SJSA1 (cell line): Measurements from ENCODE around the gene CORIN. TPM values are rescaled to one million over a fixed set of nuclear protein-coding genes. Genes with fewer than 3 reads are reported as not detected.

Experiments
- DNase-seq, 2 experiments: peaks; one replicate each; pipeline ENCODE4 v3.0.0-alpha.2; 2015 to 2020; ENCODE audit warnings: low spot score in 2 of 2, low read depth in 1 of 2
- H3K27ac ChIP-seq: fragments of 250-450 bp; sonication (Bioruptor Pico); 2 replicates; pipeline ENCODE4 v1.5.1; 2020; ENCODE audit warnings: mild to moderate bottlenecking, moderate library complexity
- H3K27me3 ChIP-seq: fragments of 250-450 bp; sonication (Bioruptor Pico); replicated peaks from 2 replicates; pipeline ENCODE4 v1.5.1; 2020; ENCODE audit warnings: mild to moderate bottlenecking, moderate library complexity
- H3K36me3 ChIP-seq: fragments of 250-450 bp; sonication (Bioruptor Pico); 2 replicates; pipeline ENCODE4 v1.5.1; 2020; ENCODE audit warnings: mild to moderate bottlenecking
- H3K4me1 ChIP-seq: fragments of 250-450 bp; sonication (Bioruptor Pico); replicated peaks from 2 replicates; pipeline ENCODE4 v1.6.1; 2021; ENCODE audit warnings: mild to moderate bottlenecking
- H3K4me3 ChIP-seq: fragments of 250-450 bp; sonication (Bioruptor Pico); 2 replicates; pipeline ENCODE4 v1.5.1; 2020; ENCODE audit warnings: mild to moderate bottlenecking
- H3K9me3 ChIP-seq: fragments of 250-450 bp; sonication (Bioruptor Pico); replicated peaks from 2 replicates; pipeline ENCODE4 v1.5.1; 2020; ENCODE audit warnings: mild to moderate bottlenecking
- total RNA-seq: library from RNA; depleted of rRNA; stranded (reverse); fragments of >200 nt; shearing (Covaris generic); gene quantifications from 2 replicates; pipeline ENCODE4 v1.2.3, GENCODE V29; 2014

The CORIN gene
- total RNA-seq, 1 experiment from 2014 or later: not detected

- Histone ChIP-seq H3K27me3 (no peaks in the 10 kb centered on the region), H3K4me1 (no peaks in the 10 kb centered on the region), H3K36me3 (no peaks in the 10 kb centered on the region), H3K4me3 (no peak overlapping the region), H3K27ac (no peak overlapping the region), H3K9me3 (no peaks in the 10 kb centered on the region)
- no peak for DNase-seq
These were observed 10.2 kb upstream of the CORIN start for GRCh38 chr4:47848041-47848440.

GRCh38 chr4:47842985-47843384 lies 5.1 kb upstream of the CORIN start:
- no peak for DNase-seq

GRCh38 chr4:47840291-47840690 lies 2.4 kb upstream of the CORIN start:
- DNase-seq: no peak
- Histone ChIP-seq H3K27ac (no peak overlapping the region), H3K4me1 (peaks cover 9% of the 10 kb centered on the region), H3K36me3 (no peaks in the 10 kb centered on the region), H3K4me3 (no peak overlapping the region), H3K9me3 (no peaks in the 10 kb centered on the region), H3K27me3 (peaks cover 4% of the 10 kb centered on the region)

More at GRCh38 chr4:47842985-47843384, 5.1 kb upstream of the CORIN start:
- Histone ChIP-seq H3K4me3 (no peak overlapping the region), H3K9me3 (no peaks in the 10 kb centered on the region), H3K27me3 (no peaks in the 10 kb centered on the region), H3K4me1 (no peaks in the 10 kb centered on the region), H3K27ac (no peak overlapping the region), H3K36me3 (no peaks in the 10 kb centered on the region)

GRCh38 chr4:47839259-47839658 lies 1.4 kb upstream of the CORIN start:
- no peak for DNase-seq
- Histone ChIP-seq H3K36me3 (no peaks in the 10 kb centered on the region), H3K9me3 (no peaks in the 10 kb centered on the region), H3K4me3 (no peak overlapping the region), H3K27me3 (peaks cover 4% of the 10 kb centered on the region), H3K27ac (no peak overlapping the region), H3K4me1 (peaks cover 9% of the 10 kb centered on the region)

GRCh38 chr4:47838445-47838844 lies 578 bp upstream of the CORIN start:
- peaks cover 9% of the 10 kb centered on the region for H3K4me1 ChIP-seq
- no peak for DNase-seq
- H3K4me3 ChIP-seq: no peak overlapping the region
- no peaks in the 10 kb centered on the region for H3K9me3 ChIP-seq
- H3K27ac ChIP-seq: no peak overlapping the region
- peaks cover 4% of the 10 kb centered on the region for H3K27me3 ChIP-seq
- no peaks in the 10 kb centered on the region for H3K36me3 ChIP-seq

- Histone ChIP-seq H3K36me3 (no peaks in the 10 kb centered on the region), H3K4me1 (peaks cover 9% of the 10 kb centered on the region), H3K27me3 (peaks cover 4% of the 10 kb centered on the region), H3K27ac (no peak overlapping the region), H3K4me3 (peak overlapping the region; percentile 31), H3K9me3 (no peaks in the 10 kb centered on the region)
- DNase-seq: peak; percentile 1 to 32
These were observed 566 bp downstream of the CORIN start for GRCh38 chr4:47837094-47837907.

GRCh38 chr4:47836641-47837093 lies 1.2 kb downstream of the CORIN start:
- Histone ChIP-seq H3K27me3 (peaks cover 4% of the 10 kb centered on the region), H3K4me3 (peak overlapping the region; percentile 31), H3K36me3 (no peaks in the 10 kb centered on the region), H3K4me1 (peaks cover 9% of the 10 kb centered on the region), H3K9me3 (no peaks in the 10 kb centered on the region), H3K27ac (no peak overlapping the region)
- DNase-seq: peak; percentile 22 to 59

- Histone ChIP-seq H3K27ac (no peak overlapping the region), H3K9me3 (no peaks in the 10 kb centered on the region), H3K4me1 (peaks cover 9% of the 10 kb centered on the region), H3K36me3 (no peaks in the 10 kb centered on the region), H3K27me3 (peaks cover 4% of the 10 kb centered on the region), H3K4me3 (no peak overlapping the region)
- DNase-seq: no peak
These were observed 2.4 kb downstream of the CORIN start for GRCh38 chr4:47835494-47835893.

GRCh38 chr4:47831026-47831679 lies 6.7 kb downstream of the CORIN start:
- no peak for DNase-seq
- Histone ChIP-seq H3K36me3 (no peaks in the 10 kb centered on the region), H3K27ac (no peak overlapping the region), H3K27me3 (no peaks in the 10 kb centered on the region), H3K4me3 (no peak overlapping the region), H3K9me3 (no peaks in the 10 kb centered on the region), H3K4me1 (no peaks in the 10 kb centered on the region)

GRCh38 chr4:47830265-47831025 lies 7.4 kb downstream of the CORIN start:
- Histone ChIP-seq H3K4me3 (no peak overlapping the region), H3K27ac (no peak overlapping the region), H3K27me3 (no peaks in the 10 kb centered on the region), H3K36me3 (no peaks in the 10 kb centered on the region), H3K9me3 (no peaks in the 10 kb centered on the region), H3K4me1 (no peaks in the 10 kb centered on the region)
- DNase-seq: no peak

- Histone ChIP-seq H3K27ac (no peak overlapping the region), H3K4me3 (no peak overlapping the region), H3K9me3 (no peaks in the 10 kb centered on the region), H3K36me3 (no peaks in the 10 kb centered on the region), H3K4me1 (no peaks in the 10 kb centered on the region), H3K27me3 (no peaks in the 10 kb centered on the region)
- no peak for DNase-seq
These were observed 8.4 kb downstream of the CORIN start for GRCh38 chr4:47829438-47829837.

GRCh38 chr4:47827343-47828047 lies 10.4 kb downstream of the CORIN start:
- Histone ChIP-seq H3K4me3 (no peak overlapping the region), H3K4me1 (no peaks in the 10 kb centered on the region), H3K9me3 (no peaks in the 10 kb centered on the region), H3K36me3 (no peaks in the 10 kb centered on the region), H3K27me3 (no peaks in the 10 kb centered on the region), H3K27ac (no peak overlapping the region)
- no peak for DNase-seq

GRCh38 chr4:47824840-47825239 lies 13.0 kb downstream of the CORIN start:
- no peaks in the 10 kb centered on the region for H3K27me3 ChIP-seq
- no peak for DNase-seq
- H3K4me1 ChIP-seq: no peaks in the 10 kb centered on the region
- H3K4me3 ChIP-seq: no peak overlapping the region
- no peaks in the 10 kb centered on the region for H3K9me3 ChIP-seq
- H3K27ac ChIP-seq: no peak overlapping the region
- no peaks in the 10 kb centered on the region for H3K36me3 ChIP-seq
